ENCODE measurements around the gene HEPHL1. TPM values are rescaled to one million over a fixed set of nuclear protein-coding genes. Genes with fewer than 3 reads are reported as not detected.

Gene HEPHL1
- total and polyA plus RNA-seq, 2 donors (not counting 1 experiment from before 2014, with no cell fraction given), result not detected

- no peak overlapping the region for H3K4me2 ChIP-seq (replicated peaks; ENCODE audit: low read depth, low read length, poor library complexity, severe bottlenecking)
- no peak overlapping the region for H3K27ac Mint-ChIP-seq
- no peak for ATAC-seq (ENCODE audit: low read depth)
These were observed 82.3 kb downstream of the HEPHL1 start for GRCh38 chr11:94103471-94103870.

GRCh38 chr11:94104734-94105133 lies 83.6 kb downstream of the HEPHL1 start:
- no peak overlapping the region for H3K4me3 Mint-ChIP-seq
- Histone ChIP-seq H3K4me3 (ENCODE audit: control extremely low read depth in 1 of 5, extremely low read depth in 1 of 5, insufficient read depth in 1 of 5, low read depth in 2 of 5, low read length in 4 of 5) (no peak overlapping the region), H3K4me2 (replicated peaks; ENCODE audit: low read depth, low read length, poor library complexity, severe bottlenecking) (no peak overlapping the region), H3K9me3 (ENCODE audit: control extremely low read depth in 1 of 3, control insufficient read depth in 2 of 3, insufficient read depth in 1 of 3, low read length in 2 of 3) (peaks cover 0 to 6% (median 0%) of the 10 kb centered on the region in 3 donors), H3K79me2 (ENCODE audit: control insufficient read depth, insufficient read depth, low read length) (no peaks in the 10 kb centered on the region), H2AFZ (ENCODE audit: insufficient read depth, low read depth, low read length, poor library complexity, severe bottlenecking) (no peak overlapping the region), H3K27me3 (replicated peaks in 1 of 4; ENCODE audit: control extremely low read depth in 1 of 4, control insufficient read depth in 3 of 4, insufficient read depth in 4 of 4, low read length in 3 of 4) (no peaks in the 10 kb centered on the region), H3K9ac (ENCODE audit: low read length) (no peak overlapping the region), H3K27ac (ENCODE audit: low read length in 2 of 2) (no peak overlapping the region), H4K20me1 (ENCODE audit: control insufficient read depth, insufficient read depth, low read length, poor library complexity, severe bottlenecking) (no peaks in the 10 kb centered on the region), H3K36me3 (replicated peaks in 1 of 2; ENCODE audit: control extremely low read depth in 1 of 2, control insufficient read depth in 1 of 2, extremely low read depth in 1 of 2, insufficient read depth in 2 of 2, low read length in 1 of 2) (no peaks in the 10 kb centered on the region), H3K4me1 (ENCODE audit: control insufficient read depth in 2 of 2, insufficient read depth in 2 of 2, low read length in 2 of 2) (no peaks in the 10 kb centered on the region)
- TF ChIP-seq EZH2 (IDR thresholded peaks at IDR 0.05; ENCODE audit: borderline replicate concordance, insufficient read depth, low read depth, low read length, poor library complexity, severe bottlenecking) (no peak), CTCF (IDR thresholded peaks at IDR 0.05) (no peak)
- H3K27me3 Mint-ChIP-seq, result peaks cover 7% of the 10 kb centered on the region
- DNase-seq (no peak), ATAC-seq (ENCODE audit: low read depth) (no peak)
- ChIA-PET POLR2A (no interaction called here), CTCF (no interaction called here)
- no peaks in the 10 kb centered on the region for H3K9me3 Mint-ChIP-seq (ENCODE audit: insufficient read depth)
- no peak overlapping the region for H3K27ac Mint-ChIP-seq
- intact Hi-C loops (cut with micrococcal nuclease), result no loop called here
- no peaks in the 10 kb centered on the region for H3K4me1 Mint-ChIP-seq

More at GRCh38 chr11:94103471-94103870, 82.3 kb downstream of the HEPHL1 start:
- WGBS (ENCODE audit: insufficient coverage), result no CpG with 5 or more reads among the region's 1 CpG
- no peaks in the 10 kb centered on the region for H3K36me3 ChIP-seq (replicated peaks in 1 of 2; ENCODE audit: control extremely low read depth in 1 of 2, control insufficient read depth in 1 of 2, extremely low read depth in 1 of 2, insufficient read depth in 2 of 2, low read length in 1 of 2)
- ChIA-PET POLR2A (no interaction called here), CTCF (no interaction called here)
- H2AFZ ChIP-seq (ENCODE audit: insufficient read depth, low read depth, low read length, poor library complexity, severe bottlenecking), result no peak overlapping the region
- H3K4me1 Mint-ChIP-seq, result no peaks in the 10 kb centered on the region
- no peak overlapping the region for H3K4me3 Mint-ChIP-seq
- H3K4me1 ChIP-seq (ENCODE audit: control insufficient read depth in 2 of 2, insufficient read depth in 2 of 2, low read length in 2 of 2), result no peaks in the 10 kb centered on the region
- peaks cover 0 to 14% (median 0%) of the 10 kb centered on the region in 3 donors for H3K9me3 ChIP-seq (ENCODE audit: control extremely low read depth in 1 of 3, control insufficient read depth in 2 of 3, insufficient read depth in 1 of 3, low read length in 2 of 3)
- no peaks in the 10 kb centered on the region for H3K9me3 Mint-ChIP-seq (ENCODE audit: insufficient read depth)
- intact Hi-C loops (cut with micrococcal nuclease), result no loop called here
- no peak overlapping the region for H3K27ac ChIP-seq (ENCODE audit: low read length in 2 of 2)
- no peaks in the 10 kb centered on the region for H3K79me2 ChIP-seq (ENCODE audit: control insufficient read depth, insufficient read depth, low read length)
- no peak for TF ChIP-seq CTCF (IDR thresholded peaks at IDR 0.05)
- peaks cover 7% of the 10 kb centered on the region for H3K27me3 Mint-ChIP-seq
- H3K4me3 ChIP-seq (ENCODE audit: control extremely low read depth in 1 of 5, extremely low read depth in 1 of 5, insufficient read depth in 1 of 5, low read depth in 2 of 5, low read length in 4 of 5), result no peak overlapping the region
- DNase-seq, result no peak
- no peaks in the 10 kb centered on the region for H4K20me1 ChIP-seq (ENCODE audit: control insufficient read depth, insufficient read depth, low read length, poor library complexity, severe bottlenecking)
- no peaks in the 10 kb centered on the region for H3K27me3 ChIP-seq (replicated peaks in 1 of 4; ENCODE audit: control extremely low read depth in 1 of 4, control insufficient read depth in 3 of 4, insufficient read depth in 4 of 4, low read length in 3 of 4)
- H3K9ac ChIP-seq (ENCODE audit: low read length), result no peak overlapping the region

All from B cell (primary cell).